ENCODE results near the gene TRIM47.
"Not testable (repeated sequence)": the region's sequence is repeated elsewhere in the genome, so short reads cannot be mapped to it uniquely, and the experiment has no call there.

Gene TRIM47

GRCh38 chr17:75869282-75870141 lies 8.9 kb downstream of the TRIM47 start:
- peaks cover 0 to 9% (median 4%) of the 10 kb centered on the region in 4 experiments for H3K36me3 ChIP-seq (ENCODE audit: control insufficient read depth in 4 of 4, insufficient read depth in 4 of 4, low read length in 3 of 4)
- H3K4me3 ChIP-seq (ENCODE audit: control insufficient read depth in 1 of 7, extremely low read depth in 1 of 7, insufficient read depth in 4 of 7, low read depth in 2 of 7, low read length in 6 of 7): no peak overlapping the region
- POLR2A ChIA-PET: no interaction called here
- no peak for DNase-seq
- 90% methylated on average over 13 of the region's 23 CpGs for WGBS (ENCODE audit: insufficient coverage)
- H3K9me3 ChIP-seq (ENCODE audit: control extremely low read depth in 1 of 5, control insufficient read depth in 4 of 5, insufficient read depth in 2 of 5, low read depth in 1 of 5, low read length in 4 of 5): no peaks in the 10 kb centered on the region
- H3K4me1 ChIP-seq (ENCODE audit: control extremely low read depth in 1 of 4, control insufficient read depth in 4 of 4, insufficient read depth in 4 of 4, low read length in 3 of 4): peaks cover 1 to 27% (median 21%) of the 10 kb centered on the region in 4 experiments
- H3K27me3 ChIP-seq (replicated peaks in 2 of 5; ENCODE audit: control insufficient read depth in 4 of 5, insufficient read depth in 5 of 5, low read length in 4 of 5): no peaks in the 10 kb centered on the region
- CTCF ChIA-PET: interaction anchor here (0.6 kb wide), 1 partner anchor 26 kb away, joined by 3 read pairs; no protein-coding TSS in a partner anchor
- H3K27ac ChIP-seq (ENCODE audit: insufficient read depth in 1 of 2, low read depth in 1 of 2, low read length in 2 of 2, poor library complexity in 1 of 2, severe bottlenecking in 2 of 2): no peak overlapping the region

- H3K9me3 ChIP-seq (ENCODE audit: control extremely low read depth in 1 of 5, control insufficient read depth in 4 of 5, insufficient read depth in 2 of 5, low read depth in 1 of 5, low read length in 4 of 5); H3K27ac ChIP-seq (ENCODE audit: insufficient read depth in 1 of 2, low read depth in 1 of 2, low read length in 2 of 2, poor library complexity in 1 of 2, severe bottlenecking in 2 of 2); H3K4me3 ChIP-seq (ENCODE audit: control insufficient read depth in 1 of 7, extremely low read depth in 1 of 7, insufficient read depth in 4 of 7, low read depth in 2 of 7, low read length in 6 of 7); POLR2A ChIA-PET; H3K36me3 ChIP-seq (ENCODE audit: control insufficient read depth in 4 of 4, insufficient read depth in 4 of 4, low read length in 3 of 4); DNase-seq; H3K27me3 ChIP-seq (replicated peaks in 2 of 5; ENCODE audit: control insufficient read depth in 4 of 5, insufficient read depth in 5 of 5, low read length in 4 of 5): not testable (repeated sequence)
- 100% methylated on average over 7 of the region's 12 CpGs for WGBS (ENCODE audit: insufficient coverage)
- H3K4me1 ChIP-seq (ENCODE audit: control extremely low read depth in 1 of 4, control insufficient read depth in 4 of 4, insufficient read depth in 4 of 4, low read length in 3 of 4): peaks cover 7 to 33% (median 27%) of the 10 kb centered on the region in 4 experiments
- CTCF ChIA-PET: interaction anchor here (0.8 kb wide), 1 partner anchor 9 kb away, joined by 3 read pairs; no protein-coding TSS in a partner anchor
These were observed 9.6 kb downstream of the TRIM47 start for GRCh38 chr17:75868730-75869281.

DNA sequence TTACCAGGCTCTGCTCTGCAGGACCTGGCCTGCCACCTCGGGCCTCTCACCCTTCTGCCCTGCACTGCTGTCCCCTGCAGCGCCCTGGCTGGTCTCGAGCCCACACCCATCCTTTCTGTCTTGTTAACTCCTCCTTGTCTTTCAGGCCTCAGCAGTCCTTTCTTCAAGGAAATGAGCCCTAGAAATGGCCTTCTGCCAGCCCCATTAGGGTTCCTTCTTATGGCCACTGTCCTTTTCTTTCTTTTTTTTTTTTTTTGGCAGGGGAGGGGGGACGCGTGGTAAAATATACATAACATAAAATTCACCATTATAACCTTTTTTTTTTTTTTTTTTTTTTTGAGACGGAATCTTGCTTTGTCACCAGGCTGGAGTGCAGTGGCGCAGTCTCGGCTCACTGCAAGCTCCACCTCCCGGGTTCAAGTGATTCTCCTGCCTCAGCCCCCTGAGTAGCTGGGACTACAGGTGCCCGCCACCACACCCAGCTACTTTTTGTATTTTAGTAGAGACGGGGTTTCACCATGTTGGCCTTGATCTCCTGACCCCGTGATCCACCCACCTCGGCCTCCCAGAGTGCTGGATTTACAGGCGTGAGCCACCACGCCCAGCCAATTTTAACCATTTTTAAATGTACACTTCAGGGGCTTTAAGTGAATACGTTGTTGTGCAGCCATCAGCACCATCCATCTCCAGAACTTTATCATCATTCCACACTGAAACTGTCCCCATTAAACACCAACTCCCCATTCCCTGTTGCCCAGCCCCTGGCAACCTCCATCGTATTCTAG lies 12.8 kb downstream of the TRIM47 start:
- not testable (repeated sequence) for H3K27ac ChIP-seq (ENCODE audit: insufficient read depth in 1 of 2, low read depth in 1 of 2, low read length in 2 of 2, poor library complexity in 1 of 2, severe bottlenecking in 2 of 2)
- peaks cover 7 to 30% (median 23%) of the 10 kb centered on the region in 4 experiments for H3K4me1 ChIP-seq (ENCODE audit: control extremely low read depth in 1 of 4, control insufficient read depth in 4 of 4, insufficient read depth in 4 of 4, low read length in 3 of 4)
- CTCF ChIA-PET: interaction anchor here (1.4 to 12.6 kb wide), 3 partner anchors 12 to 29 kb away, joined by 5 to 214 read pairs (median 7); partner anchors contain the start of gene TRIM47

DNA sequence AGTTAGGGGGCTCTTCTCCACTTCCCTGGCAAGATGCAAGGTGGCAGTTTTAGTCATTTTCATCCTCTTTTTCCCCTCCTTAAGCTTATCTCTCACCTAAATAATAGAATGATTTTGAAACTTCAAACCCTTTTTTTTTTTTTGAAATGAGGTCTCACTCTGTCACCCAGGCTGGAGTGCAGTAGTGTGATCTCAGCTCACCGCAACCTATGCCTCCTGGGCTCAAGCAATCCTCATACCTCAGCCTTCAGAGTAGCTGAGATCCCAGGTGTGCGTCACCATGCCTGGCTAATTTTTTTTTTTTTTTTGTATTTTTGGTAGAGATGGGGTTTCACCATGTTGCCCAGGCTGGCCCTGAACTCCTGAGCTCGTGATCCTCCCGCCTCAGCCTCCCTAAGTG lies 13.5 kb downstream of the TRIM47 start:
- H3K36me3 ChIP-seq (ENCODE audit: control insufficient read depth in 4 of 4, insufficient read depth in 4 of 4, low read length in 3 of 4); H3K27me3 ChIP-seq (replicated peaks in 2 of 5; ENCODE audit: control insufficient read depth in 4 of 5, insufficient read depth in 5 of 5, low read length in 4 of 5); DNase-seq; H3K9me3 ChIP-seq (ENCODE audit: control extremely low read depth in 1 of 5, control insufficient read depth in 4 of 5, insufficient read depth in 2 of 5, low read depth in 1 of 5, low read length in 4 of 5); H3K27ac ChIP-seq (ENCODE audit: insufficient read depth in 1 of 2, low read depth in 1 of 2, low read length in 2 of 2, poor library complexity in 1 of 2, severe bottlenecking in 2 of 2): not testable (repeated sequence)
- peak overlapping the region in 1 of 7 experiments; percentile 19 for H3K4me3 ChIP-seq (ENCODE audit: control insufficient read depth in 1 of 7, extremely low read depth in 1 of 7, insufficient read depth in 4 of 7, low read depth in 2 of 7, low read length in 6 of 7)
- CTCF ChIA-PET: interaction anchor here (1.2 to 12.6 kb wide), 4 partner anchors 9 to 30 kb away, joined by 5 to 214 read pairs (median 6); partner anchors contain the start of gene TRIM47
- WGBS (ENCODE audit: insufficient coverage): 100% methylated on average over 2 of the region's 4 CpGs
- POLR2A ChIA-PET: interaction anchor here (0.7 kb wide), 1 partner anchor 37 kb away, joined by 4 read pairs; no protein-coding TSS in a partner anchor
- H3K4me1 ChIP-seq (ENCODE audit: control extremely low read depth in 1 of 4, control insufficient read depth in 4 of 4, insufficient read depth in 4 of 4, low read length in 3 of 4): peaks cover 7 to 32% (median 25%) of the 10 kb centered on the region in 4 experiments

More for the DNA sequence above, 12.8 kb downstream of the TRIM47 start:
- not testable (repeated sequence) for H3K36me3 ChIP-seq (ENCODE audit: control insufficient read depth in 4 of 4, insufficient read depth in 4 of 4, low read length in 3 of 4); H3K9me3 ChIP-seq (ENCODE audit: control extremely low read depth in 1 of 5, control insufficient read depth in 4 of 5, insufficient read depth in 2 of 5, low read depth in 1 of 5, low read length in 4 of 5); H3K4me3 ChIP-seq (ENCODE audit: control insufficient read depth in 1 of 7, extremely low read depth in 1 of 7, insufficient read depth in 4 of 7, low read depth in 2 of 7, low read length in 6 of 7); H3K27me3 ChIP-seq (replicated peaks in 2 of 5; ENCODE audit: control insufficient read depth in 4 of 5, insufficient read depth in 5 of 5, low read length in 4 of 5); DNase-seq
- POLR2A ChIA-PET: interaction anchor here (0.7 kb wide), 1 partner anchor 38 kb away, joined by 4 read pairs; no protein-coding TSS in a partner anchor
- WGBS (ENCODE audit: insufficient coverage): 90% methylated on average over 10 of the region's 17 CpGs

- H3K4me3 ChIP-seq (ENCODE audit: control insufficient read depth in 1 of 7, extremely low read depth in 1 of 7, insufficient read depth in 4 of 7, low read depth in 2 of 7, low read length in 6 of 7): peak overlapping the region in 3 of 7 experiments; percentile 13 to 38 (median 19)
- H3K4me1 ChIP-seq (ENCODE audit: control extremely low read depth in 1 of 4, control insufficient read depth in 4 of 4, insufficient read depth in 4 of 4, low read length in 3 of 4): peaks cover 7 to 36% (median 26%) of the 10 kb centered on the region in 4 experiments
- no peaks in the 10 kb centered on the region for H3K36me3 ChIP-seq (ENCODE audit: control insufficient read depth in 4 of 4, insufficient read depth in 4 of 4, low read length in 3 of 4)
- ChIA-PET POLR2A (interaction anchor here (0.7 kb wide), 3 partner anchors 12 to 37 kb away, joined by 3 to 4 read pairs (median 3); no protein-coding TSS in a partner anchor), CTCF (interaction anchor here (1.2 to 12.6 kb wide), 4 partner anchors 9 to 31 kb away, joined by 5 to 214 read pairs (median 6); partner anchors contain the start of gene TRIM47)
- H3K27ac ChIP-seq (ENCODE audit: insufficient read depth in 1 of 2, low read depth in 1 of 2, low read length in 2 of 2, poor library complexity in 1 of 2, severe bottlenecking in 2 of 2): peak overlapping the region in 1 of 2 experiments; percentile 73
- H3K9me3 ChIP-seq (ENCODE audit: control extremely low read depth in 1 of 5, control insufficient read depth in 4 of 5, insufficient read depth in 2 of 5, low read depth in 1 of 5, low read length in 4 of 5): no peaks in the 10 kb centered on the region
- no peaks in the 10 kb centered on the region for H3K27me3 ChIP-seq (replicated peaks in 2 of 5; ENCODE audit: control insufficient read depth in 4 of 5, insufficient read depth in 5 of 5, low read length in 4 of 5)
- 0% methylated on average over 4 of the region's 8 CpGs for WGBS (ENCODE audit: insufficient coverage)
- DNase-seq: peak; percentile 73 to 91 (median 90)
These were observed 13.9 kb downstream of the TRIM47 start for GRCh38 chr17:75864448-75864871.

DNA sequence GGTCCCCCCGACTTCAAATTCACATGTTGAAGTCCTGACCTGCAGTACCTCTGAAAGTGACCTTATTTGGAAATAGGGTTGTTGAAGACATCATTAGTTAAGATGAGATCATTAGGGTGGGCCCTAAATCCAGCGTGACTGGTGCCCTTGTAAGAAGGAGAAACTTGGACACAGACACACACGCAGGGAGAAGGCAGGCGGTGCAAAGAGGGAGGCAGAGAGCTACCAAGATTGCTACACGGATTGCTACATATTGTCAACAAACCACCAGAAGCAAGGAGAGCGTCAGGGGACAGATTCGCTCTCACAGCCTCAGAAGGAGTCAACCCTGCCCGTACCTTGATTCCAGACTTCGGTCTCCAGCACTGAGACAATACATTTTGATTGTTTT lies 16.5 kb downstream of the TRIM47 start:
- H3K4me3 ChIP-seq (ENCODE audit: control insufficient read depth in 1 of 7, extremely low read depth in 1 of 7, insufficient read depth in 4 of 7, low read depth in 2 of 7, low read length in 6 of 7): no peak overlapping the region
- H3K36me3 ChIP-seq (ENCODE audit: control insufficient read depth in 4 of 4, insufficient read depth in 4 of 4, low read length in 3 of 4): no peaks in the 10 kb centered on the region
- CTCF ChIA-PET: interaction anchor here (1.1 to 12.6 kb wide), 6 partner anchors 15 to 88 kb away, joined by 3 to 214 read pairs (median 6); partner anchors contain the start of genes TRIM47 and UNC13D
- no peak overlapping the region for H3K27ac ChIP-seq (ENCODE audit: insufficient read depth in 1 of 2, low read depth in 1 of 2, low read length in 2 of 2, poor library complexity in 1 of 2, severe bottlenecking in 2 of 2)
- WGBS (ENCODE audit: insufficient coverage): 94% methylated on average over 6 of the region's 9 CpGs
- POLR2A ChIA-PET: no interaction called here
- H3K9me3 ChIP-seq (ENCODE audit: control extremely low read depth in 1 of 5, control insufficient read depth in 4 of 5, insufficient read depth in 2 of 5, low read depth in 1 of 5, low read length in 4 of 5): no peaks in the 10 kb centered on the region
- DNase-seq: no peak
- no peaks in the 10 kb centered on the region for H3K27me3 ChIP-seq (replicated peaks in 2 of 5; ENCODE audit: control insufficient read depth in 4 of 5, insufficient read depth in 5 of 5, low read length in 4 of 5)
- peaks cover 15 to 60% (median 47%) of the 10 kb centered on the region in 4 experiments for H3K4me1 ChIP-seq (ENCODE audit: control extremely low read depth in 1 of 4, control insufficient read depth in 4 of 4, insufficient read depth in 4 of 4, low read length in 3 of 4)
